ENCODE measurements around the gene NPS.

Gene NPS

GRCh38 chr10:127532659-127533058, 16.4 kb upstream of the NPS start:
- Histone ChIP-seq H3K9ac (ENCODE audit: low read length) (no peak overlapping the region), H4K20me1 (ENCODE audit: insufficient read depth, low read length) (no peaks in the 10 kb centered on the region), H3K4me2 (ENCODE audit: low read length) (no peak overlapping the region), H3K4me1 (ENCODE audit: low read length) (no peaks in the 10 kb centered on the region), H3K9me3 (ENCODE audit: insufficient read depth, low read length) (no peaks in the 10 kb centered on the region), H3K79me2 (ENCODE audit: low read length) (no peaks in the 10 kb centered on the region), H3K27ac (ENCODE audit: low read length) (no peak overlapping the region), H3K4me3 (ENCODE audit: low read length) (no peak overlapping the region), H2AFZ (ENCODE audit: low read depth, low read length) (no peak overlapping the region), H3K36me3 (replicated peaks; ENCODE audit: low read depth, low read length) (no peaks in the 10 kb centered on the region), H3K27me3 (ENCODE audit: low read depth, low read length) (no peaks in the 10 kb centered on the region)
- TF ChIP-seq EZH2phosphoT487 (IDR thresholded peaks at IDR 0.05; ENCODE audit: low read depth) = no peak
- TF ChIP-seq CTCF (IDR thresholded peaks at IDR 0.05; ENCODE audit: low read depth, low read length) = no peak

GRCh38 chr10:127534074-127534473, 15.0 kb upstream of the NPS start:
- Histone ChIP-seq H3K27ac (ENCODE audit: low read length) (no peak overlapping the region), H3K4me1 (ENCODE audit: low read length) (no peaks in the 10 kb centered on the region), H3K79me2 (ENCODE audit: low read length) (no peaks in the 10 kb centered on the region), H3K4me3 (ENCODE audit: low read length) (no peak overlapping the region), H4K20me1 (ENCODE audit: insufficient read depth, low read length) (no peaks in the 10 kb centered on the region), H3K9ac (ENCODE audit: low read length) (no peak overlapping the region), H2AFZ (ENCODE audit: low read depth, low read length) (no peak overlapping the region), H3K4me2 (ENCODE audit: low read length) (no peak overlapping the region), H3K9me3 (ENCODE audit: insufficient read depth, low read length) (no peaks in the 10 kb centered on the region), H3K27me3 (ENCODE audit: low read depth, low read length) (no peaks in the 10 kb centered on the region), H3K36me3 (replicated peaks; ENCODE audit: low read depth, low read length) (no peaks in the 10 kb centered on the region)
- TF ChIP-seq EZH2phosphoT487 (IDR thresholded peaks at IDR 0.05; ENCODE audit: low read depth) (no peak), CTCF (IDR thresholded peaks at IDR 0.05; ENCODE audit: low read depth, low read length) (no peak)

- Histone ChIP-seq H3K9me3 (ENCODE audit: insufficient read depth, low read length) (no peaks in the 10 kb centered on the region), H3K36me3 (replicated peaks; ENCODE audit: low read depth, low read length) (no peaks in the 10 kb centered on the region), H3K4me1 (ENCODE audit: low read length) (no peaks in the 10 kb centered on the region), H4K20me1 (ENCODE audit: insufficient read depth, low read length) (no peaks in the 10 kb centered on the region), H3K27ac (ENCODE audit: low read length) (no peak overlapping the region), H3K27me3 (ENCODE audit: low read depth, low read length) (no peaks in the 10 kb centered on the region), H3K4me2 (ENCODE audit: low read length) (no peak overlapping the region), H3K9ac (ENCODE audit: low read length) (no peak overlapping the region), H3K4me3 (ENCODE audit: low read length) (no peak overlapping the region), H2AFZ (ENCODE audit: low read depth, low read length) (no peak overlapping the region), H3K79me2 (ENCODE audit: low read length) (no peaks in the 10 kb centered on the region)
- TF ChIP-seq EZH2phosphoT487 (IDR thresholded peaks at IDR 0.05; ENCODE audit: low read depth) (no peak), CTCF (IDR thresholded peaks at IDR 0.05; ENCODE audit: low read depth, low read length) (no peak)
Observed at GRCh38 chr10:127534496-127534895, 14.6 kb upstream of the NPS start.

GRCh38 chr10:127535802-127536515, 13.2 kb upstream of the NPS start:
- no peak overlapping the region for H3K4me3 ChIP-seq (ENCODE audit: low read length)
- no peaks in the 10 kb centered on the region for H3K4me1 ChIP-seq (ENCODE audit: low read length)
- no peak overlapping the region for H2AFZ ChIP-seq (ENCODE audit: low read depth, low read length)
- no peaks in the 10 kb centered on the region for H3K27me3 ChIP-seq (ENCODE audit: low read depth, low read length)
- no peaks in the 10 kb centered on the region for H3K79me2 ChIP-seq (ENCODE audit: low read length)
- no peaks in the 10 kb centered on the region for H3K9me3 ChIP-seq (ENCODE audit: insufficient read depth, low read length)
- no peak overlapping the region for H3K27ac ChIP-seq (ENCODE audit: low read length)
- TF ChIP-seq CTCF (IDR thresholded peaks at IDR 0.05; ENCODE audit: low read depth, low read length) (no peak), EZH2phosphoT487 (IDR thresholded peaks at IDR 0.05; ENCODE audit: low read depth) (no peak)
- H4K20me1 ChIP-seq (ENCODE audit: insufficient read depth, low read length) = no peaks in the 10 kb centered on the region
- H3K36me3 ChIP-seq (replicated peaks; ENCODE audit: low read depth, low read length) = no peaks in the 10 kb centered on the region
- H3K4me2 ChIP-seq (ENCODE audit: low read length) = no peak overlapping the region
- H3K9ac ChIP-seq (ENCODE audit: low read length) = no peak overlapping the region
